Measurements from ENCODE around the gene PHLDA2. TPM values are rescaled to one million over a fixed set of nuclear protein-coding genes. Genes with fewer than 3 reads are reported as not detected.
"Not testable (repeated sequence)": the region's sequence is repeated elsewhere in the genome, so short reads cannot be mapped to it uniquely, and the experiment has no call there.

Gene PHLDA2
- total RNA-seq, 6 donors from 2014 or later = 8.6 to 38.9 (median 21.0) TPM; not detected in 1

- H3K27ac ChIP-seq = peak overlapping the region in 2 of 4 donors; percentile 32 to 71
- H3K4me1 ChIP-seq = peaks cover 18 to 42% (median 29%) of the 10 kb centered on the region in 4 donors
- no peak for ATAC-seq (ENCODE audit: low FRiP score in 2 of 2)
Measured at GRCh38 chr11:2943711-2944118, 14.5 kb upstream of the PHLDA2 start.

GRCh38 chr11:2942872-2943710, 13.9 kb upstream of the PHLDA2 start:
- H3K27ac ChIP-seq = peak overlapping the region in 1 of 4 donors; percentile 71
- ATAC-seq (ENCODE audit: low FRiP score in 2 of 2) = no peak
- 85% methylated on average over 15 of the region's 15 CpGs; no CpG with 5 or more reads in 1 of the 2 donors for WGBS, 2 donors
- H3K4me1 ChIP-seq = peaks cover 18 to 42% (median 29%) of the 10 kb centered on the region in 4 donors
- H3K9me3 ChIP-seq = peaks cover 0 to under 1% (median under 1%) of the 10 kb centered on the region in 4 donors
- peaks cover 0 to 24% (median 6%) of the 10 kb centered on the region in 4 donors for H3K36me3 ChIP-seq
- H3K4me3 ChIP-seq = no peak overlapping the region
- H3K27me3 ChIP-seq = no peaks in the 10 kb centered on the region
- no peak for DNase-seq
- TF ChIP-seq EP300 (IDR thresholded peaks at IDR 0.05) = no peak
- TF ChIP-seq POLR2AphosphoS5 (IDR thresholded peaks at IDR 0.05) = no peak
- no peak for TF ChIP-seq POLR2A (IDR thresholded peaks at IDR 0.05)

More at GRCh38 chr11:2943711-2944118, 14.5 kb upstream of the PHLDA2 start:
- Histone ChIP-seq H3K27me3 (no peaks in the 10 kb centered on the region), H3K4me3 (no peak overlapping the region), H3K9me3 (no peaks in the 10 kb centered on the region), H3K36me3 (peaks cover under 1 to 30% (median 11%) of the 10 kb centered on the region in 4 donors)
- TF ChIP-seq CTCF (IDR thresholded peaks at IDR 0.05) (peak in 1 of 6 experiments; percentile 15), POLR2AphosphoS5 (IDR thresholded peaks at IDR 0.05) (no peak)
- WGBS, 2 donors = 58 to 90% methylated on average over 2 to 12 of the region's 12 CpGs
- DNase-seq = peak; percentile 61 to 81

- H3K27me3 ChIP-seq = no peaks in the 10 kb centered on the region
- 66 to 75% methylated on average over 6 to 12 of the region's 13 CpGs for WGBS, 2 donors
- H3K4me1 ChIP-seq = peaks cover 18 to 42% (median 29%) of the 10 kb centered on the region in 4 donors
- no peak overlapping the region for H3K4me3 ChIP-seq
- TF ChIP-seq EP300 (IDR thresholded peaks at IDR 0.05) (no peak), POLR2A (IDR thresholded peaks at IDR 0.05) (no peak), POLR2AphosphoS5 (IDR thresholded peaks at IDR 0.05) (no peak)
- peaks cover 0 to 18% (median 4%) of the 10 kb centered on the region in 4 donors for H3K36me3 ChIP-seq
- no peak for DNase-seq
- no peak for ATAC-seq (ENCODE audit: low FRiP score in 2 of 2)
- no peak overlapping the region for H3K27ac ChIP-seq
- peaks cover 0 to 7% (median 4%) of the 10 kb centered on the region in 4 donors for H3K9me3 ChIP-seq
Measured at GRCh38 chr11:2942447-2942846, 13.2 kb upstream of the PHLDA2 start.

GRCh38 chr11:2940921-2941821, 12.0 kb upstream of the PHLDA2 start:
- peak overlapping the region in 1 of 4 donors; percentile 1 for H3K27ac ChIP-seq
- TF ChIP-seq EP300 (IDR thresholded peaks at IDR 0.05) (no peak), POLR2AphosphoS5 (IDR thresholded peaks at IDR 0.05) (no peak), POLR2A (IDR thresholded peaks at IDR 0.05) (no peak), CTCF (IDR thresholded peaks at IDR 0.05) (no peak)
- peak in 1 of 2 donors; percentile 68 for DNase-seq

GRCh38 chr11:2940147-2940920, 11.1 kb upstream of the PHLDA2 start:
- Histone ChIP-seq H3K36me3 (peaks cover 0 to 13% (median 4%) of the 10 kb centered on the region in 4 donors), H3K27me3 (no peaks in the 10 kb centered on the region), H3K4me1 (peaks cover 9 to 30% (median 20%) of the 10 kb centered on the region in 4 donors), H3K9me3 (peaks cover 0 to 7% (median 4%) of the 10 kb centered on the region in 4 donors), H3K4me3 (no peak overlapping the region), H3K27ac (peak overlapping the region in 1 of 4 donors; percentile 1)
- WGBS, 2 donors = 48 to 63% methylated on average over 6 to 16 of the region's 16 CpGs
- DNase-seq (peak; percentile 69 to 73), ATAC-seq (ENCODE audit: low FRiP score in 2 of 2) (peak; percentile 47 to 59)
- no peak for TF ChIP-seq CTCF (IDR thresholded peaks at IDR 0.05)
- no peak for TF ChIP-seq POLR2AphosphoS5 (IDR thresholded peaks at IDR 0.05)
- TF ChIP-seq EP300 (IDR thresholded peaks at IDR 0.05) = no peak
- TF ChIP-seq POLR2A (IDR thresholded peaks at IDR 0.05) = no peak

More at GRCh38 chr11:2940921-2941821, 12.0 kb upstream of the PHLDA2 start:
- peaks cover 0 to 7% (median 4%) of the 10 kb centered on the region in 4 donors for H3K9me3 ChIP-seq
- no peak for ATAC-seq (ENCODE audit: low FRiP score in 2 of 2)
- 48 to 63% methylated on average over 2 to 9 of the region's 10 CpGs for WGBS, 2 donors
- no peak overlapping the region for H3K4me3 ChIP-seq
- peaks cover 16 to 37% (median 28%) of the 10 kb centered on the region in 4 donors for H3K4me1 ChIP-seq
- peaks cover 0 to 13% (median 4%) of the 10 kb centered on the region in 4 donors for H3K36me3 ChIP-seq
- no peaks in the 10 kb centered on the region for H3K27me3 ChIP-seq

- not testable (repeated sequence) for H3K36me3 ChIP-seq; H3K27ac ChIP-seq; H3K27me3 ChIP-seq; DNase-seq; H3K9me3 ChIP-seq; H3K4me3 ChIP-seq; ATAC-seq (ENCODE audit: low FRiP score in 2 of 2)
- WGBS, 2 donors = 78 to 88% methylated on average over 17 to 18 of the region's 20 CpGs
- peaks cover 0 to 15% (median 7%) of the 10 kb centered on the region in 4 donors for H3K4me1 ChIP-seq
Measured at GRCh38 chr11:2938458-2939418, 9.5 kb upstream of the PHLDA2 start.

All from upper lobe of left lung (tissue), 6 donors.